MCF 10A (cell line): ENCODE data around the gene ADAMTS6. TPM values are rescaled to one million over a fixed set of nuclear protein-coding genes. Genes with fewer than 3 reads are reported as not detected.

Source experiments
- BruUV-seq: library from RNA; stranded (reverse); fragments of 400-500 nt; replicated peaks from 2 replicates; lab custom pipeline; 2021; lab: Mats Ljungman, UMichigan
- CTCF ChIA-PET: fragments of 300-600 bp; sonication (Branson Sonifier 250); formaldehyde crosslinking; extraction: SDS; loops from one replicate; lab custom pipeline; 2021; ENCODE audit warnings: antibody characterized with exemption, inconsistent platforms; lab: Yijun Ruan, JAX
- POLR2A ChIA-PET: fragments of 300-600, 350-650 bp; sonication (Branson Sonifier 250); formaldehyde crosslinking; extraction: SDS; loops from one replicate; lab custom pipeline; 2020; ENCODE audit warnings: antibody characterized with exemption, inconsistent platforms; lab: Yijun Ruan, JAX
- DNase-seq: peaks from one replicate; pipeline ENCODE4 v3.0.0-alpha.2; 2018; ENCODE audit not compliant: unreplicated experiment
- H3K27ac Mint-ChIP-seq: one replicate; pipeline ENCODE4 v1.8.0; 2022; ENCODE audit warnings: mild to moderate bottlenecking, low read depth, mixed read lengths; ENCODE audit not compliant: unreplicated experiment
- H3K27me3 Mint-ChIP-seq: one replicate; pipeline ENCODE4 v1.8.0; 2022; ENCODE audit warnings: mixed read lengths; ENCODE audit not compliant: insufficient read depth, unreplicated experiment
- H3K36me3 Mint-ChIP-seq: one replicate; pipeline ENCODE4 v1.8.0; 2022; ENCODE audit warnings: mild to moderate bottlenecking, moderate library complexity, mixed read lengths; ENCODE audit not compliant: insufficient read depth, unreplicated experiment
- H3K4me1 Mint-ChIP-seq: one replicate; pipeline ENCODE4 v1.8.0; 2022; ENCODE audit warnings: mixed read lengths; ENCODE audit not compliant: insufficient read depth, unreplicated experiment
- H3K4me3 Mint-ChIP-seq: one replicate; pipeline ENCODE4 v1.8.0; 2022; ENCODE audit warnings: mild to moderate bottlenecking, moderate library complexity, mixed read lengths; ENCODE audit not compliant: unreplicated experiment
- H3K9me3 Mint-ChIP-seq: one replicate; pipeline ENCODE4 v1.8.0; 2022; ENCODE audit warnings: mixed read lengths; ENCODE audit not compliant: unreplicated experiment
- intact Hi-C: fragments of 100-400 bp; cut with micrococcal nuclease; formaldehyde crosslinking; loops from 2 replicates; pipeline ENCODE4 v1.14.1; 2022
- total RNA-seq: library from RNA; stranded (reverse); gene quantifications from 2 replicates; pipeline ENCODE4 v1.2.3, GENCODE V29; 2022
- TF ChIP-seq, protein P1 (sequence below): fragments of 200-600 bp; IDR thresholded peaks from one replicate; pipeline ENCODE4 v1.8.0; 2022; ENCODE audit warnings: antibody characterized with exemption, mild to moderate bottlenecking; ENCODE audit not compliant: unreplicated experiment

ADAMTS6 gene
- total RNA-seq, 1 experiment from 2014 or later, result 17.8 TPM

GRCh38 chr5:65305913-65306312, 175.8 kb downstream of the ADAMTS6 start:
- BruUV-seq, result no TSS peak
- no peak overlapping the region for H3K4me3 Mint-ChIP-seq
- no peak overlapping the region for H3K27ac Mint-ChIP-seq
- ChIA-PET CTCF (no interaction called here), POLR2A (no interaction called here)
- no peaks in the 10 kb centered on the region for H3K27me3 Mint-ChIP-seq
- DNase-seq, result no peak
- H3K9me3 Mint-ChIP-seq, result no peaks in the 10 kb centered on the region
- no peaks in the 10 kb centered on the region for H3K36me3 Mint-ChIP-seq
- H3K4me1 Mint-ChIP-seq, result no peaks in the 10 kb centered on the region
- intact Hi-C loops, result no loop called here
- TF ChIP-seq, protein P1, sequence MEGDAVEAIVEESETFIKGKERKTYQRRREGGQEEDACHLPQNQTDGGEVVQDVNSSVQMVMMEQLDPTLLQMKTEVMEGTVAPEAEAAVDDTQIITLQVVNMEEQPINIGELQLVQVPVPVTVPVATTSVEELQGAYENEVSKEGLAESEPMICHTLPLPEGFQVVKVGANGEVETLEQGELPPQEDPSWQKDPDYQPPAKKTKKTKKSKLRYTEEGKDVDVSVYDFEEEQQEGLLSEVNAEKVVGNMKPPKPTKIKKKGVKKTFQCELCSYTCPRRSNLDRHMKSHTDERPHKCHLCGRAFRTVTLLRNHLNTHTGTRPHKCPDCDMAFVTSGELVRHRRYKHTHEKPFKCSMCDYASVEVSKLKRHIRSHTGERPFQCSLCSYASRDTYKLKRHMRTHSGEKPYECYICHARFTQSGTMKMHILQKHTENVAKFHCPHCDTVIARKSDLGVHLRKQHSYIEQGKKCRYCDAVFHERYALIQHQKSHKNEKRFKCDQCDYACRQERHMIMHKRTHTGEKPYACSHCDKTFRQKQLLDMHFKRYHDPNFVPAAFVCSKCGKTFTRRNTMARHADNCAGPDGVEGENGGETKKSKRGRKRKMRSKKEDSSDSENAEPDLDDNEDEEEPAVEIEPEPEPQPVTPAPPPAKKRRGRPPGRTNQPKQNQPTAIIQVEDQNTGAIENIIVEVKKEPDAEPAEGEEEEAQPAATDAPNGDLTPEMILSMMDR, result no peak

GRCh38 chr5:65299861-65300260, 181.9 kb downstream of the ADAMTS6 start:
- ChIA-PET POLR2A (no interaction called here), CTCF (no interaction called here)
- H3K4me1 Mint-ChIP-seq, result no peaks in the 10 kb centered on the region
- TF ChIP-seq, protein P1, result no peak
- H3K27ac Mint-ChIP-seq, result no peak overlapping the region
- no peaks in the 10 kb centered on the region for H3K27me3 Mint-ChIP-seq
- no peaks in the 10 kb centered on the region for H3K36me3 Mint-ChIP-seq
- no peak for DNase-seq
- H3K9me3 Mint-ChIP-seq, result no peaks in the 10 kb centered on the region
- intact Hi-C loops, result no loop called here
- no TSS peak for BruUV-seq
- no peak overlapping the region for H3K4me3 Mint-ChIP-seq

DNA sequence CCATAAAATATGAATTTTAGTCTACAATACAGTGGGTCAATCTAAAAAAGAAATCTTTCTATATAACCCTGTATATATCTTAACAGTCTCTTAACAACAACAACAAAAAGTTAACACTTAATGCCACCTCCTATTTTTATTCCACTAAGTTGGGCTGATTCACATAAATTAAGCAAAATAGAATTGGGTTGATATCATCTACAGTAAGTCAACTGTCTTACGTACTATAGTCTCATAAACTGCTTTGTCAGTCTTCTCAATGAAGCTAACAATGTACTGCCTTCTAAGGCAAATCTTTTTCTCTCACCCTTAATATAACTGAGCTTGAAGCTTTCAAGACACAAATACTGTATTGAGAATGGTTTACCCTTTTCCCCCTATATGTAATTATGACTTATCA, 185.7 kb downstream of the ADAMTS6 start:
- intact Hi-C loops, result no loop called here
- Mint-ChIP-seq H3K4me3 (no peak overlapping the region), H3K9me3 (no peaks in the 10 kb centered on the region), H3K27me3 (no peaks in the 10 kb centered on the region), H3K4me1 (no peaks in the 10 kb centered on the region), H3K27ac (no peak overlapping the region), H3K36me3 (no peaks in the 10 kb centered on the region)
- CTCF ChIA-PET, result no interaction called here
- POLR2A ChIA-PET, result interaction anchor here (0.6 kb wide), 1 partner anchor 30 kb away, joined by 3 read pairs; no protein-coding TSS in a partner anchor
- no peak for DNase-seq
- TF ChIP-seq, protein P1, result no peak
- BruUV-seq, result no TSS peak

GRCh38 chr5:65292196-65292595, 189.5 kb downstream of the ADAMTS6 start:
- H3K9me3 Mint-ChIP-seq, result no peaks in the 10 kb centered on the region
- no peaks in the 10 kb centered on the region for H3K27me3 Mint-ChIP-seq
- peaks cover 6% of the 10 kb centered on the region for H3K36me3 Mint-ChIP-seq
- no peaks in the 10 kb centered on the region for H3K4me1 Mint-ChIP-seq
- DNase-seq, result no peak
- POLR2A ChIA-PET, result no interaction called here
- BruUV-seq, result no TSS peak
- no peak overlapping the region for H3K27ac Mint-ChIP-seq
- TF ChIP-seq, protein P1, result no peak
- intact Hi-C loops, result no loop called here
- no peak overlapping the region for H3K4me3 Mint-ChIP-seq
- CTCF ChIA-PET, result interaction anchor here (0.6 kb wide), 1 partner anchor 1586 kb away, joined by 5 read pairs; no protein-coding TSS in a partner anchor
